Lower lobe of right lung (tissue), 2 donors: ENCODE data around the gene TTR. TPM values are rescaled to one million over a fixed set of nuclear protein-coding genes. Genes with fewer than 3 reads are reported as not detected.

ENCODE experiments used
- ATAC-seq, 2 donors: fragments of 200-7000 bp; cut with Tn5 transposase; one replicate each; pipeline ENCODE4 v1.9.1; 2020 to 2022; ENCODE audit warnings: mild to moderate bottlenecking in 2 of 2, moderate library complexity in 2 of 2
- DNase-seq: peaks from one replicate; pipeline ENCODE4 v3.0.0-alpha.2; 2020
- H3K27ac ChIP-seq: fragments of 200-600 bp; one replicate; pipeline ENCODE4 v1.8.0; 2022
- H3K27me3 ChIP-seq: fragments of 200-600 bp; one replicate; pipeline ENCODE4 v1.8.0; 2022; ENCODE audit warnings: low read depth
- H3K36me3 ChIP-seq: fragments of 200-600 bp; one replicate; pipeline ENCODE4 v1.8.0; 2022; ENCODE audit warnings: mild to moderate bottlenecking
- H3K4me1 ChIP-seq: fragments of 200-600 bp; one replicate; pipeline ENCODE4 v1.8.0; 2022
- H3K4me3 ChIP-seq: fragments of 200-600 bp; one replicate; pipeline ENCODE4 v1.8.0; 2022; ENCODE audit warnings: mild to moderate bottlenecking
- H3K9me3 ChIP-seq: fragments of 200-600 bp; one replicate; pipeline ENCODE4 v1.8.0; 2022
- intact Hi-C: fragments of 100-400 bp; cut with DNase I; formaldehyde crosslinking; loops from one replicate; pipeline ENCODE4 v1.11.0; 2022
- total RNA-seq: library from RNA; stranded (reverse); fragmentation: NEBNext Ultra II Directional; extraction: Animal tissue kit (Norgen Biotek cat#: 25700); gene quantifications from one replicate; pipeline ENCODE4 v1.2.1, GENCODE V29; 2021
- TF ChIP-seq, protein P1 (sequence below): fragments of 200-600 bp; IDR thresholded peaks from one replicate; pipeline ENCODE4 v1.8.0; 2022; ENCODE audit warnings: antibody characterized with exemption, mild to moderate bottlenecking
- donor health status: DM: no; HTN: yes; CAD: no; lungs with severe emphysema.

The TTR gene
- total RNA-seq, 1 donor from 2014 or later = not detected

- intact Hi-C loops = no loop called here
- Histone ChIP-seq H3K4me1 (no peaks in the 10 kb centered on the region), H3K36me3 (no peaks in the 10 kb centered on the region), H3K27me3 (no peaks in the 10 kb centered on the region), H3K9me3 (no peaks in the 10 kb centered on the region), H3K4me3 (no peak overlapping the region), H3K27ac (no peak overlapping the region)
- TF ChIP-seq, protein P1, sequence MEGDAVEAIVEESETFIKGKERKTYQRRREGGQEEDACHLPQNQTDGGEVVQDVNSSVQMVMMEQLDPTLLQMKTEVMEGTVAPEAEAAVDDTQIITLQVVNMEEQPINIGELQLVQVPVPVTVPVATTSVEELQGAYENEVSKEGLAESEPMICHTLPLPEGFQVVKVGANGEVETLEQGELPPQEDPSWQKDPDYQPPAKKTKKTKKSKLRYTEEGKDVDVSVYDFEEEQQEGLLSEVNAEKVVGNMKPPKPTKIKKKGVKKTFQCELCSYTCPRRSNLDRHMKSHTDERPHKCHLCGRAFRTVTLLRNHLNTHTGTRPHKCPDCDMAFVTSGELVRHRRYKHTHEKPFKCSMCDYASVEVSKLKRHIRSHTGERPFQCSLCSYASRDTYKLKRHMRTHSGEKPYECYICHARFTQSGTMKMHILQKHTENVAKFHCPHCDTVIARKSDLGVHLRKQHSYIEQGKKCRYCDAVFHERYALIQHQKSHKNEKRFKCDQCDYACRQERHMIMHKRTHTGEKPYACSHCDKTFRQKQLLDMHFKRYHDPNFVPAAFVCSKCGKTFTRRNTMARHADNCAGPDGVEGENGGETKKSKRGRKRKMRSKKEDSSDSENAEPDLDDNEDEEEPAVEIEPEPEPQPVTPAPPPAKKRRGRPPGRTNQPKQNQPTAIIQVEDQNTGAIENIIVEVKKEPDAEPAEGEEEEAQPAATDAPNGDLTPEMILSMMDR = no peak
- no peak for ATAC-seq
- no peak for DNase-seq
These were observed 13.6 kb upstream of the TTR start for GRCh38 chr18:31578126-31578525.

- no peaks in the 10 kb centered on the region for H3K36me3 ChIP-seq
- intact Hi-C loops = no loop called here
- no peaks in the 10 kb centered on the region for H3K9me3 ChIP-seq
- DNase-seq (no peak), ATAC-seq (no peak)
- no peaks in the 10 kb centered on the region for H3K4me1 ChIP-seq
- no peak overlapping the region for H3K4me3 ChIP-seq
- TF ChIP-seq, protein P1 = no peak
- H3K27ac ChIP-seq = no peak overlapping the region
- no peaks in the 10 kb centered on the region for H3K27me3 ChIP-seq
These were observed 12.3 kb upstream of the TTR start for GRCh38 chr18:31579375-31579774.

GRCh38 chr18:31581498-31582197, 10.0 kb upstream of the TTR start:
- no peak for ATAC-seq
- Histone ChIP-seq H3K27ac (no peak overlapping the region), H3K27me3 (no peaks in the 10 kb centered on the region), H3K9me3 (no peaks in the 10 kb centered on the region), H3K4me3 (no peak overlapping the region), H3K36me3 (no peaks in the 10 kb centered on the region), H3K4me1 (no peaks in the 10 kb centered on the region)
- TF ChIP-seq, protein P1 = no peak
- no peak for DNase-seq
- intact Hi-C loops = no loop called here

GRCh38 chr18:31583185-31583854, 8.4 kb upstream of the TTR start:
- DNase-seq (no peak), ATAC-seq (no peak)
- no peaks in the 10 kb centered on the region for H3K4me1 ChIP-seq
- intact Hi-C loops = no loop called here
- H3K27ac ChIP-seq = no peak overlapping the region
- H3K36me3 ChIP-seq = no peaks in the 10 kb centered on the region
- H3K4me3 ChIP-seq = no peak overlapping the region
- H3K27me3 ChIP-seq = no peaks in the 10 kb centered on the region
- TF ChIP-seq, protein P1 = no peak
- H3K9me3 ChIP-seq = no peaks in the 10 kb centered on the region

DNA sequence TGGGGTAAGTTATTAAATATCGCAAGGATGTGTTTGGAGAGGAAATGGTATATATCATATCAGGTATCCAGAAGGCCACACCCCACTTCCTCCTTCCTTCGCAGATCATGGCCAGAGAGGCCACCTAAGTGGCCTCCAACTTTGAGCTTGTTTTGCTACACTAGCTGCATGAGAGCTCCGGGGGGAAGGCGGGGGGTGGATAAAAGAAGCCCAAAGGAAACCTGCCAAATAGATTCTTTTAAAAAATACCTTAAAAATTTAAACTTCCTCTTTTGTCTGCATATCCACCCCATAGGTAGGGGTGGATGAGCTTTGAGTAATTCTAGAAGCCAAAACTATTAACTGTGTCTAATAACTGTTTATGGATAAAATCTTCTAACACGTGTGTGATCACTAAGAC, 5.7 kb upstream of the TTR start:
- no peaks in the 10 kb centered on the region for H3K4me1 ChIP-seq
- no peak for DNase-seq
- TF ChIP-seq, protein P1 = no peak
- H3K9me3 ChIP-seq = no peaks in the 10 kb centered on the region
- no peaks in the 10 kb centered on the region for H3K36me3 ChIP-seq
- ATAC-seq = no peak
- no peaks in the 10 kb centered on the region for H3K27me3 ChIP-seq
- intact Hi-C loops = no loop called here
- H3K4me3 ChIP-seq = no peak overlapping the region
- no peak overlapping the region for H3K27ac ChIP-seq
